Daoy (cell line): ENCODE results near the gene CTNNA1. TPM values are rescaled to one million over a fixed set of nuclear protein-coding genes. Genes with fewer than 3 reads are reported as not detected.

Experiments
- DNase-seq: peaks from one replicate; pipeline ENCODE4 v3.0.0-alpha.2; 2015; ENCODE audit warnings: low read depth
- total RNA-seq: library from RNA; depleted of rRNA; stranded (reverse); fragments of >200 nt; shearing (Covaris generic); gene quantifications from 2 replicates; pipeline ENCODE4 v1.2.3, GENCODE V29; 2014

CTNNA1 gene
- total RNA-seq, 1 experiment from 2014 or later, result 255 TPM

GRCh38 chr5:138964647-138965201 lies 211.5 kb downstream of the CTNNA1 start:
- DNase-seq, result no peak

GRCh38 chr5:138965626-138966025 lies 212.4 kb downstream of the CTNNA1 start:
- no peak for DNase-seq

GRCh38 chr5:138966236-138966985 lies 213.2 kb downstream of the CTNNA1 start:
- DNase-seq, result no peak

DNA sequence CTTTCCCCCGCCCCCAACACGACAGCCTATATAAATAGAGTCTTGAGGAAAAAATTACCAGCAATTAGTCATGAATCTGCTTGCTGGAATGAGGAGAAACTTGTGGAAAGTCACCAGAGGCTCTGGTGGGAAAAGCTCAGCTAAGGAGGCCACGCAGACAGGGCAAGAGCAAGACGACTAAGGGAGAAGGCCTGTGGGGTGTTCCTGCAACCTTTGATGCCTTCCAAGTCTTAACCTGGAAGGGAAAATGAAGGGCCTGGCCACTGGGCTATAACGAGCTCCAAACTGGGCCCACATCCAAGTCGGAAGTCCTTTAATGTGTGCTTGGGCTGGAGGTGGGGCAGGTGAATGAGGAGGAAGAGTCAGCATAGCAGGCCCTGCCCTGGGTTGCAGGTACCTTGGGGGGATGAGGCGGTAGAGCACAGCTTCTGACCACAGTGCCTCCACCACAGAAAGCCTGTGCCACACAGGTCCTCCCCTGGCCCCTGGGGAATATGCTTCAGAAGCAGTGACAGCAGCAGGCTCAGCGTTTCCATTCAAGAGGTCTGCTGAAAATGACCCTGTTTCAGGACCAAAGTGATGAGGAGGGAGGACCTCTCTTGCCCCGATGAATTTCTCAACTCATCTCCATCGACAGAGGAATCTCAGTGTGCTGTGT lies 214.7 kb downstream of the CTNNA1 start:
- DNase-seq, result no peak

GRCh38 chr5:138968601-138969000 lies 215.4 kb downstream of the CTNNA1 start:
- no peak for DNase-seq

GRCh38 chr5:138969323-138970002 lies 216.2 kb downstream of the CTNNA1 start:
- DNase-seq, result no peak

DNA sequence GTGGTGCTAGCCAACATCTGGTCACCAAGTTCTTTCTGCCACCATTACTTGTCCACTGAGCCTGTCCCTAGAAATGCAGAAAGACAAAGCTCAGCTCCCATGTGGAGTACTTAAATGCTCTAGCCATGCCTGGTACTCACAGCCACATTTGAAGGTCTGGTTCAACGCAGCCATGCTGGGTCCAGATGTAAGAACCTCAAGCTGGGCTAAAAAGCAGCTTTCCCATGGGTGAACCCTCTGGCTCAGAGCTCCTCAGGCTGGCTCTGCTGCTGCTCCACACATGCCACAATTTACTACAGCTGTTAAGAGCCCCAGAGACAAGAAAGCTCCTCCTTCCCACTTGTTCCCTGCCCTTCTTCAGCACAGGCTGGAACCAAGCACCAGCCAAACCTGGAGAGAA lies 219.0 kb downstream of the CTNNA1 start:
- no peak for DNase-seq

DNA sequence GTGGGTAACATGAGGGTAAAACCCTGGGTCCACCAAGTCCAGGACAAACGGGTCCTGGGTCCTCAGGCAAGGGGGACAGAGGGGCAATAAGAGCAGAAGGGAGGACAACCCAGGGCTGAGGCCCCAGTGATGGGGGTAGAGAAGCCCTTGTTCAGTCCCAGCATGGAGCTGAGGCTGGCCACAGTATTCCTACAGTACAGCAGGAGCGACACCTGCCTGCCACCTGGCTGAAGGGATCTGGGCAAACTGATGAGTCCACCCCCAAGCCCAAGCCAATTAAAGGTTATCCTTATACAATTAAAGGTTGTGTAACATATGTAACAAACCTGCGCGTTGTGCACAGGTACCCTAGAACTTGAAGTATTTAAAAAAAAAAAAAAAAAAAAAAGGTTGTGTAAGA lies 219.6 kb downstream of the CTNNA1 start:
- DNase-seq, result no peak

DNA sequence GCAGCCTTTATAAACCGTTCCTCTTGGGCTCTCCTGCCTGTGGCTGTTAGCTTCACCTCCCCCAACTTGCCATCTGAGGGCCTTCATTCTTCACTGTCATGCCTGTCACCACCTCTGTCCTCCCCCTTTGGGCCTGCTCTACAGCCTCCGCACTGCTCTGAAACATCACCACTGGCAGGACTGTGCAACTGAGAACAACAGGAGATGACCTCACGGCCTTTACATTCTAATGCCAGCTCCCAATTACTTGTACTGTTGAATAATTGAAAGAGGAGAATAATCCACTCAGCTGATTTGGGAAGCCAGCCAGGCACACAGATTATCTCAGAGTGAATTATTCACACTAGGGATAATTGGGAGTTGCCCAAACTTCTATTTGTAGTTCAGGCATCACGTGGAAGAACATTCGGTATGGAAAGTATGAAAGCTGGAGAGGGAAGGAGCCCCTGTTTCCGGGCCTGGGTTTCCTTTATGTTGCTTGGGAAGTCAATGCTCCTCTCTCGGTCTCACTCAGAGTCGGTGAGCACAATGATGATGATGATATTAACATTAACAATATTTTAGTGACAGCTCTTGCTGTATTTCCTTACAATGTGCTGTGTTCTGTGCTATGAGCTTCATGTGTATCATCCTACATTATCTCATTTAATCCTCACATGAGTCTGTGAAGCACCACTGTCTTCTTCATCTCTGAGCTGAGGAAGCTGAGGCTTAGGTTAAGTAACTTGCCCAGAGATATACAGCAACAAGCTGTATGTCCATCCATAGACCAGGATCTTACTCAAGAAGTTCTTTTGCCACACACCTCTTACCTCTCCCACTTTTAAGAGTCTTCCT lies 221.2 kb downstream of the CTNNA1 start:
- DNase-seq, result no peak

DNA sequence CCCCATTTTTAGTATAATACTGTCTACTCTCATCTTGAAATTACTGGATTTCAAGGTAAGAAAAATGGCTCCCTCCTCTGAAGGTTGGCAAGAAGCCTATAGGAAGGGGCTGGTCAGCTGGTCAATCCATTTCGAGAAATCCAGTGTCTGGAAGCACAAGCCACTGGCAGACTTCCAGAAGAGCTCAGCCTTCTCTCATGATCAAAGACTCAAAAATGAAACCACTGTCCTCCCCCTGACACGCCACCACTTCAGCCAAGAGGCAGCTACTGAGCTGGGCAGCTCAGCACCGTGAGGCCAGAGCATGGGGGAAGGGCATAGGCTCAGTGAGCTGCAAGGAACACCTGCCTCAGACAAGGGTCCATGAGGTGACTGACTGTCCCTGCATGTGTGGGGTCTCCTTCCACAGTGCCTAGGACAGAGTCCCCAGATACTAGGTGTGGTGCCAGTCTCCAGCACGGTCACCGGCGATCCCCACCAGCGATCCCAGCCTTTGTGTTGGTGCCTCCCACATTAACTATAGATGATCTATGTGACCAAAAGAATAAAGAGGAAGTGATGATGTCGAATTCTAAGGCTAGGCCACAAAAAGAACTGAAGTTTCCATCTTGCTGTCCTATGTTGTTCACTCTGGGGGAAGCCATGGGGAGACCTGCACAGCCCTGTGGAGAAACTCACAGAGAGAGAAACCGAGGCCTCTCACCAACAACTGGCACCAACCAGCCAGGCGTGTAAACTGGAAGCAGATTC lies 222.0 kb downstream of the CTNNA1 start:
- peak; percentile 56 for DNase-seq

DNA sequence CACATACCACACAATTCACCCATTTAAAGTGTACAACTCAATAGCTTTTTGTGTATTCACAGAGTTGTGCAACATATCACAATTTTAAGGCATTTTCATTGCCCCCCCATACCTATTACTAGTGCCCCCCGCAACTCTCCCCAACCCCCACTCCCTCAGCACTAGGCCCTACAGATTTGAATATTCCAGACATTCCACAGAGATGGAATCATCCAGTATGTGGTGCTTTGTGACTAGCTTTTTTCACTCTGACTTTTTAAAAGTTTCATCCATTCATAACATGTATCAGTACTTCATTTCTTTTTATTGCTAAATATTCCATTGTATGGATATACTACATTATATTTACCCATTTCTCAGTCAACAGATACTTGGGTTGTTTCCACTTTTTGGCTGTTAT lies 224.9 kb downstream of the CTNNA1 start:
- DNase-seq, result no peak

GRCh38 chr5:138978581-138978980 lies 225.4 kb downstream of the CTNNA1 start:
- no peak for DNase-seq

DNA sequence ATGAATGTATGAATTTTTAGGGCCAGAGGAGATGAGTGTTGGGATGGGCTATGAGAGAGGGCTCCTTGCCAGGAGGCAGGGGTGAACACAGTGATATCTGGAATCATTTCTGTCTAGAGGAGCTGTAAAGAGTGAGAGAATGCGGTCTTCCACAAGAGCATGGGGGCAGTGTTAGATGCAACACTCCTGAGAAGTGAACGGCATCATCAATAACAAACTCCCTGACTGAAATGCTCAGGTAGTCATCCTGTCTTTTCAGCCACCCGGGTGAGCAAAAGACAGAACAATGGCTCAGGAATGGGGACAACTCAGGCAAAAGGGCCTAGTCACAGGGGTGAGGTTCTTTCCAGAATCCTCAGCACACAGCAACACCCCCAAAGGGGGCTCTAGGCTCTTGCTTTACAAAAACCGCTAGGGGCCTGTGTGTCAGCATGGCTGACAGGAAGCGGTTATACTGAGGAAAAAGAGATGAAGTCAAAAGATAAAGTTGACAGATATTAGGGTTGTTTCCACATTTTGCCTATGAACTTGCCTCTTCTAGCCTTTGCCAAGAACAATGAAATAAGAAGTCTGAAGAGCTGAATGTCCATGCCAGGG lies 226.6 kb downstream of the CTNNA1 start:
- DNase-seq, result no peak

- DNase-seq, result no peak
Observed at GRCh38 chr5:138980441-138980840, 227.2 kb downstream of the CTNNA1 start.

DNA sequence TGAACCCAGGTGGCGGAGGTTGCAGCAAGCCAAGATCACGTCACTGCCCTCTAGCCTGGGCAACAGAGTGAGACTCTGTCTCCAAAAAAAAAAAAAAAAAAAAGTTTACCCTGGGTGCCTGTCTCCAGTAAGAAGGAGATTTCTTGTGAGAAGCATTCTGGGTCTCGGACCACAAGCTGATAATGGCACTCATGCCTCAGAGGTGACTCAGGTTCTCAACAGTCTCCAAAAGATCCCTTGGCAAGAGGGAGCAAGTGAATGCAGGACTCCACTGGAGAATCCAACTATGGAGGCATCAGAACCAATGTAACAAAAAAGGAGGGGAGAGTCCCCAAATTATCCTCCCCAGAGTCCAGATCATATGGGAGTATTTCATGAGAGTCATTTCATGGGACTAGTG lies 227.9 kb downstream of the CTNNA1 start:
- DNase-seq, result peak; percentile 78

- peak; percentile 34 for DNase-seq
Observed at GRCh38 chr5:138981586-138981985, 228.4 kb downstream of the CTNNA1 start.

GRCh38 chr5:138983984-138984383 lies 230.8 kb downstream of the CTNNA1 start:
- DNase-seq, result no peak
